C4-2B (cell line): ENCODE measurements around the gene ZNF616.

Source experiments
- H3K27ac ChIP-seq: fragments of 450-650 bp; 2 replicates; pipeline ENCODE4 v1.5.1; 2017
- ZFX ChIP-seq: fragments of 450-650 bp; IDR thresholded peaks from 2 replicates; pipeline ENCODE4 v1.6.1; 2017
- TF ChIP-seq, protein P1 (sequence below): fragments of 450-650 bp; conservative IDR thresholded peaks from 2 replicates; pipeline ENCODE4 v1.5.1; 2017; ENCODE audit warnings: mild to moderate bottlenecking

The ZNF616 gene

DNA sequence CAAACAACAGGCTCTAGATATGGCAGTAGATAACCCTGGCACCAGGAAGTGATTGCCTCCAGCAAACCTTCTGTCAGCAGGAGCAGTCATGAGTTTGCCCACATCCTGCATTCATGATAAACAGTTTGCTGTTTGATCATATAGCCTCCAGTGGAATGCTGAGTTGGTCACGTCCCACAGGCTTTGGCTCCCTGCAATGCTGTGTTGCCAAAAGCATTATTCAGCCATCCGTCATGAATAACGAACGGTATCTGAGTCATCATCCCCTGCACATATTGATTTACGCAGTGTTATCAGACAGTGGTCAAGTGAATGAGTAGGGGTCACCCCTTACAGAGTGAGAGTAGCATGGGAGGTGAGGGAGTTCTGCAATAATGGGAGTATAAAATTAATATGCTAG is 69.2 kb downstream of the ZNF616 start:
- TF ChIP-seq, protein P1, sequence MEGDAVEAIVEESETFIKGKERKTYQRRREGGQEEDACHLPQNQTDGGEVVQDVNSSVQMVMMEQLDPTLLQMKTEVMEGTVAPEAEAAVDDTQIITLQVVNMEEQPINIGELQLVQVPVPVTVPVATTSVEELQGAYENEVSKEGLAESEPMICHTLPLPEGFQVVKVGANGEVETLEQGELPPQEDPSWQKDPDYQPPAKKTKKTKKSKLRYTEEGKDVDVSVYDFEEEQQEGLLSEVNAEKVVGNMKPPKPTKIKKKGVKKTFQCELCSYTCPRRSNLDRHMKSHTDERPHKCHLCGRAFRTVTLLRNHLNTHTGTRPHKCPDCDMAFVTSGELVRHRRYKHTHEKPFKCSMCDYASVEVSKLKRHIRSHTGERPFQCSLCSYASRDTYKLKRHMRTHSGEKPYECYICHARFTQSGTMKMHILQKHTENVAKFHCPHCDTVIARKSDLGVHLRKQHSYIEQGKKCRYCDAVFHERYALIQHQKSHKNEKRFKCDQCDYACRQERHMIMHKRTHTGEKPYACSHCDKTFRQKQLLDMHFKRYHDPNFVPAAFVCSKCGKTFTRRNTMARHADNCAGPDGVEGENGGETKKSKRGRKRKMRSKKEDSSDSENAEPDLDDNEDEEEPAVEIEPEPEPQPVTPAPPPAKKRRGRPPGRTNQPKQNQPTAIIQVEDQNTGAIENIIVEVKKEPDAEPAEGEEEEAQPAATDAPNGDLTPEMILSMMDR: no peak
- TF ChIP-seq ZFX: no peak
- H3K27ac ChIP-seq: no peak overlapping the region

DNA sequence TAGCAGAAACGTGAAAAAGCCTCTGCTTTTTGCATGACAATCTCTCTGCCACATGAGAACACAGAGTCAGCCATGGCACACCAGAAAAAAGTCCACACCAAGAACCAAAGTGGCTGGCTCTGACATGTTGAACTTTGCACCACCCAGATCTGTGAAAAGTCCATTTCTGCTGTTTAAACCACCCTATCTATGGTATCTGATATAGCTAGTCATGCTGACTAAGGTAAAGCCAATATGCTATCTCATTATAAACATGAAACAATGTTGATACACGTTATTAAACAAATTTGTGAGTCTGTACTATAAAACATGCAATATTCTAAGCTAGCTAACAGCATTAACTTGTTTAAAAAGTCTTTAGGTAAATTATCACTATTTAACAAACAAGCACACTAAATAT is 70.1 kb downstream of the ZNF616 start:
- H3K27ac ChIP-seq: no peak overlapping the region
- TF ChIP-seq, protein P1: no peak
- TF ChIP-seq ZFX: no peak

DNA sequence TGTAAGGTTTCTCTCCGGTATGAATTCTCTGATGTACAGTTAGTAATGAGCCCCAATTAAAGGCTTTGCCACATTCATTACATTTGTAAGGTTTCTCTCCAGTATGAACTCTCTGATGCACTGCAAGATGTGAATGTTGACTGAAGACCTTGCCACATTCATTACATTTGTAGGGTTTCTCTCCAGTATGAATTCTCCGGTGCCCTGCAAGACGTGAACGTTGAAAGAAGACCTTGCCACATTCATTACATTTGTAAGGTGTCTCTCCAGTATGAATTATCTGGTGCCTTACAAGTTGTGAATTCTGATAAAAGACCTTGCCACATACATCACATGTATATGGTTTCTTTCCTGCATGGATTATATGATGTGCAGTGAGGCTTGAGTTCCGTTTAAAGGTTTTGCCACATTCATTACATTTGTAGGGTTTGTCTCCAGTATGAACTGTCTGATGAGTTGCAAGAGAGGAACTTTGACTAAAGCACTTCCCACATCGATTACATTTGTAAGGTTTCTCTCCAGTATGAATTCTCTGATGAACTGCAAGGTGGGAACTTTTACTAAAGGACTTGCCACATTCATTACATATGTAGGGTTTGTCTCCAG is 73.4 kb downstream of the ZNF616 start:
- TF ChIP-seq, protein P1: no peak
- no peak for TF ChIP-seq ZFX
- H3K27ac ChIP-seq: no peak overlapping the region

DNA sequence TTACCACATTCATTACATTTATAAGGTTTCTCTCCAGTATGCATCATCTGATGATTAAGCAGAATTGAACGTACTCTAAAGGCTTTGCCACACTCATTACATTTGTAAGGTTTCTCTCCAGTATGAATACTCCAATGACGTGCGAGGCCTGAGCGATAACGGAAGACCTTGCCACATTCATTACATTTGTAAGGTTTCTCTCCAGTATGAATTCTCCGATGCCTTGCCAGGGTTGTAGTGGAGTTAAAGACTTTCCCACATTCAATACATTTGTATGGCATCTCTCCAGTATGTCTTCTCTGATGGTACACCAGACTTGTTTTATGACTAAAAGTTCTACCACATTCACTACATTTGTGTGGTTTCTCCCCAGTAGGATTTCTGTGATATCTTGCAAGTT is 74.3 kb downstream of the ZNF616 start:
- H3K27ac ChIP-seq: no peak overlapping the region
- TF ChIP-seq, protein P1: no peak
- no peak for TF ChIP-seq ZFX
